Keratinocyte (primary cell): ENCODE results near the gene CAMSAP3.

ENCODE experiments used
- EZH2 ChIP-seq: IDR thresholded peaks from one replicate; pipeline ENCODE4 v1.6.1; 2012; ENCODE audit warnings: inconsistent platforms, mild to moderate bottlenecking, low read length, moderate library complexity
- TF ChIP-seq, protein P1 (sequence below), 3 experiments: IDR thresholded peaks in 1 of 3; conservative IDR thresholded peaks in 1 of 3; optimal IDR thresholded peaks in 1 of 3; 2 replicates in 2 of 3; 3 replicates in 1 of 3; pipeline versions ENCODE3 to v1.5.1; 2011; ENCODE audit warnings: low read length in 3 of 3, mild to moderate bottlenecking in 3 of 3, moderate library complexity in 2 of 3, control low read depth in 1 of 3, inconsistent platforms in 1 of 3; ENCODE audit not compliant: insufficient read depth in 2 of 3; ENCODE audit errors: extremely low read depth in 1 of 3

DNA sequence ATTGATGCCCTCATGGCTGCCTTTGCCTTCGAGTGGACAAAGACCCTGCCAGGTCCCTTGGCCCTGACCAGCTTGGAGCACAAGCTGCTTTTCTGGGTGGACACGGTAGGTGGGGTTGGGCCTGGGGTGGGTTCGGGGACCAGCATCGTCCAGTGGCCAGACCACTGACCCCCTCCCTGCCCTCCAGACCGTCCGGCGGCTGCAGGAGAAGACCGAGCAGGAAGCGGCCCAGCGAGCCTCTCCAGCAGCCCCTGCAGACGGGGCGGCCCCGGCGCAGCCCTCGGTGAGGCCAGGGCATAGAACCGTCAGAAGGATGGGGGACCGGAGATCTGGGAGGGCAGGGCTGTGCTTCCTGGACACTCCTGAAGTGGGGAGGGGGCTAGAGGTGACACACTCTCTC, 10.6 kb downstream of the CAMSAP3 start:
- TF ChIP-seq EZH2: no peak
- TF ChIP-seq, protein P1, sequence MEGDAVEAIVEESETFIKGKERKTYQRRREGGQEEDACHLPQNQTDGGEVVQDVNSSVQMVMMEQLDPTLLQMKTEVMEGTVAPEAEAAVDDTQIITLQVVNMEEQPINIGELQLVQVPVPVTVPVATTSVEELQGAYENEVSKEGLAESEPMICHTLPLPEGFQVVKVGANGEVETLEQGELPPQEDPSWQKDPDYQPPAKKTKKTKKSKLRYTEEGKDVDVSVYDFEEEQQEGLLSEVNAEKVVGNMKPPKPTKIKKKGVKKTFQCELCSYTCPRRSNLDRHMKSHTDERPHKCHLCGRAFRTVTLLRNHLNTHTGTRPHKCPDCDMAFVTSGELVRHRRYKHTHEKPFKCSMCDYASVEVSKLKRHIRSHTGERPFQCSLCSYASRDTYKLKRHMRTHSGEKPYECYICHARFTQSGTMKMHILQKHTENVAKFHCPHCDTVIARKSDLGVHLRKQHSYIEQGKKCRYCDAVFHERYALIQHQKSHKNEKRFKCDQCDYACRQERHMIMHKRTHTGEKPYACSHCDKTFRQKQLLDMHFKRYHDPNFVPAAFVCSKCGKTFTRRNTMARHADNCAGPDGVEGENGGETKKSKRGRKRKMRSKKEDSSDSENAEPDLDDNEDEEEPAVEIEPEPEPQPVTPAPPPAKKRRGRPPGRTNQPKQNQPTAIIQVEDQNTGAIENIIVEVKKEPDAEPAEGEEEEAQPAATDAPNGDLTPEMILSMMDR (optimal IDR thresholded peaks at IDR 0.05 in 1 of 3, IDR thresholded peaks at IDR 0.05 in 1 of 3, conservative IDR thresholded peaks at IDR 0.05 in 1 of 3; ENCODE audit: extremely low read depth in 1 of 3, insufficient read depth in 2 of 3, low read length in 3 of 3): no peak
